ENCODE measurements around the gene CDK11A.
"Not testable (repeated sequence)": the region's sequence is repeated elsewhere in the genome, so short reads cannot be mapped to it uniquely, and the experiment has no call there.

CDK11A gene

GRCh38 chr1:1754051-1754815 lies 30.1 kb upstream of the CDK11A start:
- no peak for DNase-seq (ENCODE audit: low read depth)

DNA sequence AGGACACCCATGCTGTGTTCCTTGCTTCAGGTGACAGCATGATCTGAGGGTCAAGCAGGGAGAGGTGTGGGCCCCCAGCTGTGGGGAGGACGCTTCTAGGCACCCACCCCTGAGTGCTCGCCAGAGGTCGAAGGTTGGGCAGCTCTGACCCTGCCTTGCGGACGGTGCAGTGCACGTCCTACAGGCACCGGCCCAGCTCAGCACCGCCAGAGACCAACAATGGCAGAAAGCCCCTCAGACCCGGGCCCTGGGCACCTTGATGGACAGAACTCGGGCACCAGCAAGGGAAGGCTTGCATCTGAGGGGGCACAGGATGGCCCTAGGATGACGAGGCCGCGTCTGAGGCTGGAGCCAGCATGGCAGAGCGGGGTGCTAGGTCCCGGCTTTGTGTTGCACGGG lies 29.4 kb upstream of the CDK11A start:
- DNase-seq (ENCODE audit: low read depth) = no peak

GRCh38 chr1:1752636-1753606 lies 28.8 kb upstream of the CDK11A start:
- no peak for DNase-seq (ENCODE audit: low read depth)

GRCh38 chr1:1752190-1752589 lies 28.0 kb upstream of the CDK11A start:
- no peak for DNase-seq (ENCODE audit: low read depth)

- not testable (repeated sequence) for DNase-seq (ENCODE audit: low read depth)
These were observed 25.8 kb upstream of the CDK11A start for GRCh38 chr1:1749941-1750340.

DNA sequence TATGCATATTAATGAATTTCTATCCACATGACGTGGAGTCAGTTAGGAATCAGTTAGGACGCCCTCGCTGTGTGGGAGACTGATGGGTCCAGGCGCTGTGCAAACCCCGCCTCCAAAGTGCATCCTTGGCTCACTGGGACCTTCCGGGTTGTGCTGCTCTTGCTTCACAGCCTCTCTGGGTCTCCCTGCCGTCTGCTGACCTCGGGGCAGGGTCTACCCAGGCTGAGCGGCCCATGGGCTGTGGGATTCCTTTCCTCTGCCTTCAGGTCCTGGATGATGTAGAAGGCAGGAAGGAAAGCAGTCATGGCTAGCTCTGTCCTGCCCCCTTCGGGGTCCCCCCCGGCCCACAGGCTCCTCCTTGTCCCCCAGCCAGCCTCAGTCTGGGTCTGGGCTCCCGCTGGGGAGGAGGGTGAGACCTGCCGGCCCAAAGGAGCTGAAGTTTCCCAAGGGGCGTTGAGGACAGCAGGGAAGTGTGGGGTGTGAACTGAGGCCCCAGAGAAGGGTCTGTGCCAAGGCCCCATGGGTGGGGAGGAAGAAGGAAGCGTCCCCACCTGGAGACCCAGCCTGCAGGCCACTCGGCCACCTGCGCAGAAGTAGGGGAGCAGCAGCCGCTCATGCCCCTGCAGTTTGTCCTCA lies 24.6 kb upstream of the CDK11A start:
- no peak for DNase-seq (ENCODE audit: low read depth)

GRCh38 chr1:1746566-1746909 lies 22.4 kb upstream of the CDK11A start:
- not testable (repeated sequence) for DNase-seq (ENCODE audit: low read depth)

DNA sequence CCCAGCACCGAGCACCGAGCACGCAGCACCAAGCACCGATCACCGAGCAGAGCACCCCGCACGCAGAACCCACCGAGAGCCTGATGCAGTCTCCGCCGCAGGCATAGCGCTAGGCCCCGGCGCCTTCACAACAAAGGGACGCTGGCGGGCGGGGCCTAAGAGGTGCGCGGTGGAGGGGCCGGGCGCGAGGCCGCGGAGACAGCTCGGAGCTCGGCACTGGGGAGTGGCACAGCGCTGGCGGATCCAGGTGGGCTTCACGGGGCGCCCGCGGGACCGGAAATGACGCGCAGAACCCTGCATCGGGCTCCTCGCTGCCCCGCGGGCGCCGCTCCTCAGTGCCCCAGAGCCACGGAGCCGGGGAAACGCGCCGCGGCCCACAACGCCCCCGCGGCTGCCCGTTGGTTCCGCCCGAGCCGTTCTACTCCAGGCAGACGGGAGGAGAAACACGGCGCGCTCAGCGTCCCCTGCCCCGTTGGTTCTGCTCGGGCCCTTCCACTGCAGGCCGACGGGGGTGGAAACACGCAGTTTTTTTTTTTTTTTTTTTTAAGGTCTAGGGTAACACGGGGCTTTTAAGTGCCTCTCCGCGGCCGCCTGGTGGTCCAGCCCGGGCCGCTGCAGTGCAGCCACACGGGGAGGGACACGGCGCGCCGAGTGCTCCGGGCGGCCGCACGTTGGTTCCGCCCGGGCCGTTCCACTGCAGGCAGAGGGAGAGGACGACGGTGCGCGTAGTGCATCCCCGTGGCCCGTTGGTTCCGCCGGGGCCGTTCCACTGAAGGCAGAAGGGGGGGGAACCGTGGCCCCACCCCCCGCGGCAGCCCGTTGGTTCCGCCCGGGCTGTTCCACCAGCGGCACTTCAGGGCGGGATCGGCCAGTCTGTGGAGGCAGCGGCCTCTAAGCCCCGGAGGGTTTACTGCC lies 21.8 kb upstream of the CDK11A start:
- DNase-seq (ENCODE audit: low read depth) = not testable (repeated sequence)

GRCh38 chr1:1742529-1742928 lies 18.4 kb upstream of the CDK11A start:
- DNase-seq (ENCODE audit: low read depth) = not testable (repeated sequence)

- peak; percentile 97 for DNase-seq (ENCODE audit: low read depth)
These were observed 16.9 kb upstream of the CDK11A start for GRCh38 chr1:1741013-1741412.

DNA sequence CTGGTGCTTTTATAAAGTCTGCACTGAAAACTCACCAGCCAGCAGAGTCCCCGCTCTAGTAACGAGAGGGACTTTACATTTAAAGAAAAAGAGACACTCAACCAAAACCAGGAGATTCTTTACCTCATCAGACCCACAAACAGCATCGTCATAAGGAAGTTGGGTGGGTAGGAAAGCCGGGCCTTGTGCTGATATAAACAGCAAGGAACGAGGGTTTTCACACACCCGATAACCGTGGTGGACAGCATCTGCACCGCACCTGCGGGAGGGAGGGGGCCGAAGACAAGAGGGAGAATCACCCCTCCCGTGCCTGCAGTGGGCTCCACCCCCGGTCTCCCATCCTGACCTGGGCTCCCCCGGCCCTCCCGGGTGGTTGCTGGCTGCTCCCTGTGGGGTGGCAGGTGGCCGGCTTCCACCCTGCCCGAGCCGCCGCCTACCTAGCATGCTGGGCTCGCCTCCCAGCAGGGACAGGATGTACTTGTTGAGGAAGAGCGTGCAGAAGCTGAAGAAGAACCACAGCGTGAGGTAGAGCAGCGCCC lies 14.7 kb upstream of the CDK11A start:
- DNase-seq (ENCODE audit: low read depth) = not testable (repeated sequence)

DNA sequence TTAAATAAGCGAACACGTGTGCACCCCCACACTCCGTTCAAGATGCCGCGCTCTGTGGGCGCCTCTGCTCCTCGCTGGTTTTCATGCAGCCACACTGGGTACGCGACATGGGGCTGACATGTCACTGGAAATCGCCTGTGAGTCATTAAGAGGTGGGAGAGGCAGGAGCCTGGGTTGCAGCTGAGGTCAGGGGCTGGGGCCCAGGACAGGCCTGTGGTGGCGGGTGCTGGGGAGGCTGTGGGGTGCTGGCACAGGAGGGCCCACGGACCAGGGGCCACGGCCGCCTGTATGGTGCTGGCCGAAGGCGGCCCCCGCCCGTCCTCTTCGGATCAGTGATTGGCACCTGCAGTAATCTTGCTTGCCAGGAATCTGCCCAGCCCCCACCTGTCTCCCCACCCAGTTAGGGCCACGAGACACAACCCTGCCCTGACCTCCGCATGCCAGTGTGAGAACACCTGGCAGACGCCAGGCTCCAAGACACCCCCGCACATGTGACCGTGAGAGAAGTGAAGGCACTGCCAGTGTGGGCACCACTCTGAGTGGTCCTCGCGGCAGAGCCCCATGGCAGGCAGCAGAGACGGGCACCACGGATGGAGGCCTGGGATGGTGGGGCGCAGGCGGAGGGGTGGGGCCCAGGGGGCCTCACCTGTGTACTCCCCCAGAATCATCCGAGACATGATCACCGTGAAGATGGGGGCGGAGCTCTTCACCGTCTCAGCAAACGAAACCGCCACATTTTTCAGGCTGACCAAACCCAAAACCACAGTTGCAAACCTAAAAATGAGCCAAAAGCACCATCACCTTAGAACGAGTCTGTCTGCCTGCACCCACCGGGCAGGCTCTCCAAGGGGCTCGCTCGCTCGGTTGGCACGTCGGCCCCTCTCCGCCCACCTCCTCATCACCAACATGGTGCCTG lies 13.8 kb upstream of the CDK11A start:
- DNase-seq (ENCODE audit: low read depth) = not testable (repeated sequence)

DNA sequence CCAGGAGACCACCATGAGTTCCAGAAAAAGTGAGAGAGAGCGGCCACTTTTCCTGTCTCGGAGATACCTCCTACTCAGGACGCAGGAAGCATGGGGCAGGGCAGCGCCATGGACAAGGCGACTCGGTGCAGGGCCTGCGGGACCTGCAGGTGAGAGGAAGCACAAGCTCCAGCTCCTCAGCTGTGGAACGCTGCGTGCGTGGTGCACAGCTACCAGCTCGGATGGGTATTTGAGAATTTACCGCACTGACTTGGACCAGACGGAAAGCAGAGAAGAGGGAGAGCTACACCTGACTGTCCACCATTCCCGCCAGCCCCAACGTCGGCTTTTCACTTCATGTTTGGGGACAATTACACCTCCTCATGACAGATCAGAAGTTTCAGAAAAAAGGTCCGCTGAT lies 8.2 kb upstream of the CDK11A start:
- no peak for DNase-seq (ENCODE audit: low read depth)

DNA sequence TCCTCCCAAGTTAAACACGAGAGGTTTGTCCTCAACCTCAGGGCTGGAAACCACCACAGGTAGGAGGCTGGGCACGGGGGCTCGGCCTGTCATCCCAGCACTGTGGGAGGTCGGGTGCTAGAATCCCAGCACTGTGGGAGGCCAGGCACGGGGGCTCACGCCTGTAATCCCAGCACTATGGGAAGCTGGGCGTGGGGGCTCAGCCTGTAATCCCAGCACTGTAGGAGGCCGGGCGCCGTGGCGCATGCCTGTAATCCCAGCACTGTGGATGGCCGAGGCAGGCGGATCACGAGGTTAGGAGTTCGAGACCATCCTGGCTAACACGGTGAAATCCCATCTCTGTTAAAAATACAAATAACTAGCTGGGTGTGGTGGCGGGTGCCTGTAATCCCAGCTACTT lies 6.7 kb upstream of the CDK11A start:
- no peak for DNase-seq (ENCODE audit: low read depth)

- DNase-seq (ENCODE audit: low read depth) = not testable (repeated sequence)
These were observed 6.1 kb upstream of the CDK11A start for GRCh38 chr1:1730230-1730629.

DNA sequence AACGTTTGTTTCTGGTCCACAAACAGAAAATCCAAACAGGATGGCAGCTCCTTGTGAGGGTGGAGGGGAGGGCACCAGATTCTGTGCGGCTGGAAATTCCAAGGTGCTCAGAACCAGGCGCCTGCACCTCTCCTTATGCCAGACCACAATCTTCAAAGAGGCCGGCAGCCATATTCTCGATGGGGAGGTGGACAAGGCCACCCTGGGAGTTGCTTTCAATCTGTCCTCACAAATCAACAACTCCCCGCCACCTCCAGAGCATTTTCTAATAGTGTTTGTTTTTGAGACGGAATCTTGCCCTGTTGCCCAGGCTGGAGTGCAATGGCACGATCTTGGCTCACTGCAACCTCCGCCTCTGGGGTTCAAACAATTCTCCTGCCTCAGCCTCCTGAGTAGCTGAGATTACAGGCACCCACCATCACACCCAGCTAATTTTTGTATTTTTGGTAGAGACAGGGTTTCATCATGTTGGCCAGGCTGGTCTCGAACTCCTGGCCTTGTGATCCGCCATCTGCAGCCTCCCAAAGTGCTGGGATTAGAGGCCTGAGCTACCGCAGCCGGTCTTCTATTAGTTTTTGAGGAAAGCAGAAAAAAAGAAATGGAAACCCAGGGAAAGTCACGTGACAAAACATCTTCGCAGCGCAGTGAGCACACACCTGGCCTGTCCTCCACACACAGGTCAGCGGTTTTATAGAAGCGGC lies 5.1 kb upstream of the CDK11A start:
- DNase-seq (ENCODE audit: low read depth) = not testable (repeated sequence)

DNA sequence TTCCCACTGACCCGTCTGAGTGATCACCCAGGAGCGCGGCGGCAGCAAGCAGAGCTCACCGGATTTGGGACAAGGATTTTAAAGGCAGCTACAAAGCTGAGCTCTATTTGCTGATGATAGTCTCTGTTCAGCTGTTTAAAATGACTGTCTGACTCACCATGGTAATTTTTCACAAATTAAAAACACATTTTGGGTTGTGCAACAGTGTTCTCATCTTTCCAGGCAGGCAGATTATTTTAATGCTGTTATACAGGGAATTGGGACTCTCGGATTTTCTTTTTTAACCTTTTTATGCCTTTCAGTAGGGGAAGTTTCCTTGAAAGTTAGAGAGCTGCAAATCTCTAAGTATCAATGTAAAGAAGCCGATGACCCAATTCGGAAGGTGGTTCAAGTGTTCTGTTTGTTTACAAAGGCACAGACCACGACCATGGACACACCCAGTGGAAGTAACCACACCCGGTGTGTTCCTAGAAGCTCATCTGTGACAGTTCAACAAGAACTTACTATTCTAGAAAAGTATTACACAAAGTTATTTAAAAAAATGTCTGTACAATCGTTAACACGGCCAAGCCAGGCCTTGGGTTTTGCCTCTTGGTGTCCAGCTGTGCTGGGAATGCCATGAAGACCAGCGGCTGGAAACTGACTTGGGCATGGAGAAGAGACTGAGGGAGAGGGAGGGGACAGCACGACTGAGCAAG lies 4.3 kb upstream of the CDK11A start:
- DNase-seq (ENCODE audit: low read depth) = peak; percentile 41

DNA sequence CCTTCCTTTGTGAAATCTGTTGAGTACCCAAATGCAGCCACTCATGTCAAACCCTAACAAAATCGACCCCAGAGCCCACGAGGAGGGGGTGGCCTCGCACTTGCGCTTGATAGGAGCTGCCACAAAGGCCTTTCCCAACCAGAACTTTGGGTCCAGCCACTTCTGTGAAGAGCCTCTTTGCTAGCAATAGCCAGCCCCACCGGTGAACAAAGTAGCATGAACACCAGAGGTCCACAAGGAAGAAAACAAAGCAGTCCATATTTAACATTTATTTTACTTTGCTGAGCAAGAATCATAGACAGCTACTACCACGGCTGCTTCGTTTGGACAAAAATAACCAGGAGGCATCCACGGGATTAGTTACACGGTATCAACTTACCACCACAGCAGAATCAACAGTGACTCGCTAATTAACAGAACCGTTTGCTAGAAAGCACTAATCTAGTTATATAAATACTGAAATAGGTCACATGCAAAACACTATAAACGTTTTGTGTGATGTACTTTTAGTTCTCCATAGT lies 3.0 kb upstream of the CDK11A start:
- not testable (repeated sequence) for DNase-seq (ENCODE audit: low read depth)

GRCh38 chr1:1726088-1726487 lies 1.9 kb upstream of the CDK11A start:
- DNase-seq (ENCODE audit: low read depth) = not testable (repeated sequence)
